SU-DHL-6 (cell line): ENCODE results near the gene ABCA4.

ENCODE experiments used
- EZH2phosphoT487 ChIP-seq: fragments of 200-600 bp; sonication (generic), shearing (Covaris generic); conservative IDR thresholded peaks from 2 replicates; pipeline ENCODE4 v1.6.1; 2018; ENCODE audit warnings: mild to moderate bottlenecking, antibody characterized with exemption, low read length, moderate library complexity, mixed read lengths
- TF ChIP-seq, protein P1 (sequence below): fragments of 200-600 bp; sonication (generic); IDR thresholded peaks from one replicate; pipeline ENCODE4 v1.5.1; 2017; ENCODE audit warnings: antibody characterized with exemption, mild to moderate bottlenecking, low read length, moderate library complexity; ENCODE audit not compliant: insufficient read depth, poor library complexity, severe bottlenecking

DNA sequence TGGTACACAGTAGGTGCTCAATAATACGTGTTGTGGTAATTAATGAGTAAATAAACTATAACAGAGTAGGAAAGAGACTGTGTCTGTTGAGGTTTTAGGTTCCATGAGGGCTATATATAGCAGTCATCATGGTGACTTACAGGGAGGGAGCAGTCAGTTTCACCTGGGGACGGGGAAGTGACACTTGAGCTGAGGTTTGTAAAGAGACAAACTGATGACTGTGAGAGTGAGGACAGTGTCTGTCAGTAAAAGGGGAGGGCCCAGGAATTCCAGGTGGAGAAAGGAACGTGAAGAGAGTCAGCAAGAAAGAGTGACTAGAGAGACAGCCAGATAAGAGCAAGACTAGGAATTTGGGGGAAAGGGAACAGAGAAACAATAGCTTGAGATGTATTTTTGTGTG lies 30.2 kb downstream of the ABCA4 start:
- TF ChIP-seq, protein P1, sequence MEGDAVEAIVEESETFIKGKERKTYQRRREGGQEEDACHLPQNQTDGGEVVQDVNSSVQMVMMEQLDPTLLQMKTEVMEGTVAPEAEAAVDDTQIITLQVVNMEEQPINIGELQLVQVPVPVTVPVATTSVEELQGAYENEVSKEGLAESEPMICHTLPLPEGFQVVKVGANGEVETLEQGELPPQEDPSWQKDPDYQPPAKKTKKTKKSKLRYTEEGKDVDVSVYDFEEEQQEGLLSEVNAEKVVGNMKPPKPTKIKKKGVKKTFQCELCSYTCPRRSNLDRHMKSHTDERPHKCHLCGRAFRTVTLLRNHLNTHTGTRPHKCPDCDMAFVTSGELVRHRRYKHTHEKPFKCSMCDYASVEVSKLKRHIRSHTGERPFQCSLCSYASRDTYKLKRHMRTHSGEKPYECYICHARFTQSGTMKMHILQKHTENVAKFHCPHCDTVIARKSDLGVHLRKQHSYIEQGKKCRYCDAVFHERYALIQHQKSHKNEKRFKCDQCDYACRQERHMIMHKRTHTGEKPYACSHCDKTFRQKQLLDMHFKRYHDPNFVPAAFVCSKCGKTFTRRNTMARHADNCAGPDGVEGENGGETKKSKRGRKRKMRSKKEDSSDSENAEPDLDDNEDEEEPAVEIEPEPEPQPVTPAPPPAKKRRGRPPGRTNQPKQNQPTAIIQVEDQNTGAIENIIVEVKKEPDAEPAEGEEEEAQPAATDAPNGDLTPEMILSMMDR: no peak
- TF ChIP-seq EZH2phosphoT487: no peak
